Measurements from ENCODE around the gene TMEM94. TPM values are rescaled to one million over a fixed set of nuclear protein-coding genes. Genes with fewer than 3 reads are reported as not detected.

The TMEM94 gene
- total RNA-seq, 1 donor from 2014 or later, result 112 TPM

- no peak for DNase-seq (ENCODE audit: extremely low spot score, unreplicated experiment)
Measured at GRCh38 chr17:75544250-75544649, 87.8 kb downstream of the TMEM94 start.

GRCh38 chr17:75546181-75546580 is 89.7 kb downstream of the TMEM94 start:
- Mint-ChIP-seq H3K4me1 (ENCODE audit: unreplicated experiment) (peaks cover 5% of the 10 kb centered on the region), H3K27me3 (no peaks in the 10 kb centered on the region), H3K27ac (peak overlapping the region; percentile 79), H3K4me3 (no peak overlapping the region), H3K36me3 (no peaks in the 10 kb centered on the region), H3K9me3 (no peaks in the 10 kb centered on the region)
- TF ChIP-seq CTCF (conservative IDR thresholded peaks at IDR 0.05), result no peak
- DNase-seq (ENCODE audit: extremely low spot score, unreplicated experiment), result no peak

More at GRCh38 chr17:75544250-75544649, 87.8 kb downstream of the TMEM94 start:
- Mint-ChIP-seq H3K9me3 (no peaks in the 10 kb centered on the region), H3K4me1 (ENCODE audit: unreplicated experiment) (peaks cover 11% of the 10 kb centered on the region), H3K4me3 (no peak overlapping the region), H3K36me3 (no peaks in the 10 kb centered on the region), H3K27ac (no peak overlapping the region), H3K27me3 (no peaks in the 10 kb centered on the region)
- TF ChIP-seq CTCF (conservative IDR thresholded peaks at IDR 0.05), result no peak

GRCh38 chr17:75547091-75547490 is 90.7 kb downstream of the TMEM94 start:
- Mint-ChIP-seq H3K4me3 (no peak overlapping the region), H3K9me3 (no peaks in the 10 kb centered on the region), H3K27me3 (no peaks in the 10 kb centered on the region), H3K27ac (peak overlapping the region; percentile 13), H3K36me3 (no peaks in the 10 kb centered on the region), H3K4me1 (ENCODE audit: unreplicated experiment) (peaks cover 5% of the 10 kb centered on the region)
- no peak for DNase-seq (ENCODE audit: extremely low spot score, unreplicated experiment)
- TF ChIP-seq CTCF (conservative IDR thresholded peaks at IDR 0.05), result no peak

GRCh38 chr17:75548813-75549212 is 92.4 kb downstream of the TMEM94 start:
- TF ChIP-seq CTCF (conservative IDR thresholded peaks at IDR 0.05), result no peak
- Mint-ChIP-seq H3K27me3 (no peaks in the 10 kb centered on the region), H3K4me1 (ENCODE audit: unreplicated experiment) (peaks cover 17% of the 10 kb centered on the region), H3K9me3 (no peaks in the 10 kb centered on the region), H3K27ac (peak overlapping the region; percentile 94), H3K4me3 (peak overlapping the region; percentile 45), H3K36me3 (no peaks in the 10 kb centered on the region)
- DNase-seq (ENCODE audit: extremely low spot score, unreplicated experiment), result no peak

Small RNAs within 50 kb of the gene (microRNA-seq; reads per million reads assigned to microRNA genes)
- gene MIR6785, result not detected

Other genes starting within 250 kb of the TMEM94 start
- 49.7 and 64.4 TPM in 2 replicates for gene GGA3, start 195.0 kb upstream of the TMEM94 start, total RNA-seq (ENCODE audit: low replicate concordance)
- gene MRPS7, start 194.8 kb upstream of the TMEM94 start, total RNA-seq (ENCODE audit: low replicate concordance), result 67.0 and 70.9 TPM in 2 replicates
- gene MIF4GD, start 185.4 kb upstream of the TMEM94 start, total RNA-seq (ENCODE audit: low replicate concordance), result 11.9 and 16.6 TPM in 2 replicates
- 17.0 and 17.8 TPM in 2 replicates for gene SLC25A19, start 167.2 kb upstream of the TMEM94 start, total RNA-seq (ENCODE audit: low replicate concordance)
- gene GRB2, start 51.0 kb upstream of the TMEM94 start, total RNA-seq (ENCODE audit: low replicate concordance), result 65.3 and 76.0 TPM in 2 replicates
- gene CASKIN2, start 58.9 kb downstream of the TMEM94 start, total RNA-seq (ENCODE audit: low replicate concordance), result 29.5 and 31.2 TPM in 2 replicates
- 28.4 and 41.0 TPM in 2 replicates for gene TSEN54, start 59.9 kb downstream of the TMEM94 start, total RNA-seq (ENCODE audit: low replicate concordance)
- 90.6 and 226 TPM in 2 replicates for gene LLGL2, start 69.1 kb downstream of the TMEM94 start, total RNA-seq (ENCODE audit: low replicate concordance)
- 48.2 and 49.0 TPM in 2 replicates for gene MYO15B, start 131.2 kb downstream of the TMEM94 start, total RNA-seq (ENCODE audit: low replicate concordance)
- 9.3 and 17.7 TPM in 2 replicates for gene SMIM5, start 176.8 kb downstream of the TMEM94 start, total RNA-seq (ENCODE audit: low replicate concordance)
- 64.7 and 90.4 TPM in 2 replicates for gene RECQL5, start 210.5 kb downstream of the TMEM94 start, total RNA-seq (ENCODE audit: low replicate concordance)
- 88.1 and 89.3 TPM in 2 replicates for gene SAP30BP, start 210.7 kb downstream of the TMEM94 start, total RNA-seq (ENCODE audit: low replicate concordance)